ENCODE results near the gene CTDP1.

DNA sequence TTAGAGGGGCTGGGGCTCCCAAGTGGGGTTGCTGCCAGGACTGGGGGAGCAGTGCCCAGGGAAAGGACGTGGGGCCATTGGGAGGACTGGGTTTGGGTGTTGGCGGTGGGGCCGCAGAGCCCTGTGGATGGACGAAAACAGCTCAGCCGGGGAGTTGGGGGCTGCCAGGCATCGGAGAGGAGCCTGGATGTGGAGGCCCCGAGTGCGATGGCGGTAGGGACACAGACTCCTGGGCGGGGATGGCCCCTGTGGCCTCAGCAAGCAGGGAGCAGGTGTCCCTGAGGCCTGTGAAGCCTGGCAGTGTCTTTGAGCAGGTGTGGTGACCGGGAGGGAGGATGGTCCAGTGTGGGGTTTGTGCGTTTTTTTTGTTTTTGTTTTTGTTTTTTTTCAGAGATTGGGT, 13.3 kb downstream of the CTDP1 start:
- TF ChIP-seq, protein P1, sequence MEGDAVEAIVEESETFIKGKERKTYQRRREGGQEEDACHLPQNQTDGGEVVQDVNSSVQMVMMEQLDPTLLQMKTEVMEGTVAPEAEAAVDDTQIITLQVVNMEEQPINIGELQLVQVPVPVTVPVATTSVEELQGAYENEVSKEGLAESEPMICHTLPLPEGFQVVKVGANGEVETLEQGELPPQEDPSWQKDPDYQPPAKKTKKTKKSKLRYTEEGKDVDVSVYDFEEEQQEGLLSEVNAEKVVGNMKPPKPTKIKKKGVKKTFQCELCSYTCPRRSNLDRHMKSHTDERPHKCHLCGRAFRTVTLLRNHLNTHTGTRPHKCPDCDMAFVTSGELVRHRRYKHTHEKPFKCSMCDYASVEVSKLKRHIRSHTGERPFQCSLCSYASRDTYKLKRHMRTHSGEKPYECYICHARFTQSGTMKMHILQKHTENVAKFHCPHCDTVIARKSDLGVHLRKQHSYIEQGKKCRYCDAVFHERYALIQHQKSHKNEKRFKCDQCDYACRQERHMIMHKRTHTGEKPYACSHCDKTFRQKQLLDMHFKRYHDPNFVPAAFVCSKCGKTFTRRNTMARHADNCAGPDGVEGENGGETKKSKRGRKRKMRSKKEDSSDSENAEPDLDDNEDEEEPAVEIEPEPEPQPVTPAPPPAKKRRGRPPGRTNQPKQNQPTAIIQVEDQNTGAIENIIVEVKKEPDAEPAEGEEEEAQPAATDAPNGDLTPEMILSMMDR (IDR thresholded peaks at IDR 0.05; ENCODE audit: low read length): no peak
- no peak for TF ChIP-seq EZH2 (IDR thresholded peaks at IDR 0.05; ENCODE audit: borderline replicate concordance, low read length)

Measured in OCI-LY1 (cell line).